Chondrocyte (in vitro differentiated cells): Measurements from ENCODE around the gene TCFL5. TPM values are rescaled to one million over a fixed set of nuclear protein-coding genes. Genes with fewer than 3 reads are reported as not detected.

ENCODE experiments used
- DNase-seq: peaks from one replicate; pipeline ENCODE4 v3.0.0; 2021; ENCODE audit warnings: mixed read lengths, low spot score
- H3K27ac Mint-ChIP-seq: one replicate; pipeline ENCODE4 v1.8.0; 2021; ENCODE audit warnings: mild to moderate bottlenecking, moderate library complexity, mixed read lengths; ENCODE audit not compliant: unreplicated experiment
- H3K27me3 Mint-ChIP-seq: 2 replicates; pipeline ENCODE4 v1.8.0; 2021; ENCODE audit warnings: low read depth, mixed read lengths
- H3K36me3 Mint-ChIP-seq: 2 replicates; pipeline ENCODE4 v1.8.0; 2021; ENCODE audit warnings: low read depth, mixed read lengths
- H3K4me1 Mint-ChIP-seq: 2 replicates; pipeline ENCODE4 v1.8.0; 2021; ENCODE audit warnings: low read depth, mild to moderate bottlenecking, mixed read lengths
- H3K4me3 Mint-ChIP-seq: one replicate; pipeline ENCODE4 v1.8.0; 2021; ENCODE audit warnings: mild to moderate bottlenecking, moderate library complexity, mixed read lengths; ENCODE audit not compliant: unreplicated experiment
- H3K9me3 Mint-ChIP-seq: 2 replicates; pipeline ENCODE4 v1.8.0; 2021; ENCODE audit warnings: low read depth, mixed read lengths
- total RNA-seq: library from RNA; stranded (reverse); gene quantifications from 3 replicates; pipeline ENCODE4 v1.2.1, GENCODE V29; 2021
- TF ChIP-seq, protein P1 (sequence below): fragments of 200-600 bp; sonication (generic); IDR thresholded peaks from 2 replicates; pipeline ENCODE4 v1.5.0; 2021; ENCODE audit warnings: antibody characterized with exemption, mild to moderate bottlenecking, moderate library complexity

Gene TCFL5
- total RNA-seq, 1 donor from 2014 or later, result 12.7 TPM

GRCh38 chr20:62817975-62818591 lies 43.5 kb downstream of the TCFL5 start:
- Mint-ChIP-seq H3K36me3 (no peaks in the 10 kb centered on the region), H3K9me3 (no peaks in the 10 kb centered on the region), H3K4me1 (peaks cover 44% of the 10 kb centered on the region), H3K27ac (no peak overlapping the region), H3K4me3 (peak overlapping the region; percentile 31), H3K27me3 (no peaks in the 10 kb centered on the region)
- DNase-seq, result no peak
- TF ChIP-seq, protein P1, sequence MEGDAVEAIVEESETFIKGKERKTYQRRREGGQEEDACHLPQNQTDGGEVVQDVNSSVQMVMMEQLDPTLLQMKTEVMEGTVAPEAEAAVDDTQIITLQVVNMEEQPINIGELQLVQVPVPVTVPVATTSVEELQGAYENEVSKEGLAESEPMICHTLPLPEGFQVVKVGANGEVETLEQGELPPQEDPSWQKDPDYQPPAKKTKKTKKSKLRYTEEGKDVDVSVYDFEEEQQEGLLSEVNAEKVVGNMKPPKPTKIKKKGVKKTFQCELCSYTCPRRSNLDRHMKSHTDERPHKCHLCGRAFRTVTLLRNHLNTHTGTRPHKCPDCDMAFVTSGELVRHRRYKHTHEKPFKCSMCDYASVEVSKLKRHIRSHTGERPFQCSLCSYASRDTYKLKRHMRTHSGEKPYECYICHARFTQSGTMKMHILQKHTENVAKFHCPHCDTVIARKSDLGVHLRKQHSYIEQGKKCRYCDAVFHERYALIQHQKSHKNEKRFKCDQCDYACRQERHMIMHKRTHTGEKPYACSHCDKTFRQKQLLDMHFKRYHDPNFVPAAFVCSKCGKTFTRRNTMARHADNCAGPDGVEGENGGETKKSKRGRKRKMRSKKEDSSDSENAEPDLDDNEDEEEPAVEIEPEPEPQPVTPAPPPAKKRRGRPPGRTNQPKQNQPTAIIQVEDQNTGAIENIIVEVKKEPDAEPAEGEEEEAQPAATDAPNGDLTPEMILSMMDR, result no peak

GRCh38 chr20:62816884-62817873 lies 44.4 kb downstream of the TCFL5 start, which contains the start of gene COL9A3:
Gene COL9A3 (plus strand): TSS chr20:62817050. CDS start chr20:62817065, 15 bp downstream.
- TF ChIP-seq, protein P1, result no peak
- H3K36me3 Mint-ChIP-seq, result peaks cover 4% of the 10 kb centered on the region
- H3K27me3 Mint-ChIP-seq, result no peaks in the 10 kb centered on the region
- no peak for DNase-seq
- peaks cover 40% of the 10 kb centered on the region for H3K4me1 Mint-ChIP-seq
- H3K4me3 Mint-ChIP-seq, result peak within 1 kb of the TSS; percentile 53
- H3K27ac Mint-ChIP-seq, result no peak within 1 kb of the TSS
- H3K9me3 Mint-ChIP-seq, result no peaks in the 10 kb centered on the region

DNA sequence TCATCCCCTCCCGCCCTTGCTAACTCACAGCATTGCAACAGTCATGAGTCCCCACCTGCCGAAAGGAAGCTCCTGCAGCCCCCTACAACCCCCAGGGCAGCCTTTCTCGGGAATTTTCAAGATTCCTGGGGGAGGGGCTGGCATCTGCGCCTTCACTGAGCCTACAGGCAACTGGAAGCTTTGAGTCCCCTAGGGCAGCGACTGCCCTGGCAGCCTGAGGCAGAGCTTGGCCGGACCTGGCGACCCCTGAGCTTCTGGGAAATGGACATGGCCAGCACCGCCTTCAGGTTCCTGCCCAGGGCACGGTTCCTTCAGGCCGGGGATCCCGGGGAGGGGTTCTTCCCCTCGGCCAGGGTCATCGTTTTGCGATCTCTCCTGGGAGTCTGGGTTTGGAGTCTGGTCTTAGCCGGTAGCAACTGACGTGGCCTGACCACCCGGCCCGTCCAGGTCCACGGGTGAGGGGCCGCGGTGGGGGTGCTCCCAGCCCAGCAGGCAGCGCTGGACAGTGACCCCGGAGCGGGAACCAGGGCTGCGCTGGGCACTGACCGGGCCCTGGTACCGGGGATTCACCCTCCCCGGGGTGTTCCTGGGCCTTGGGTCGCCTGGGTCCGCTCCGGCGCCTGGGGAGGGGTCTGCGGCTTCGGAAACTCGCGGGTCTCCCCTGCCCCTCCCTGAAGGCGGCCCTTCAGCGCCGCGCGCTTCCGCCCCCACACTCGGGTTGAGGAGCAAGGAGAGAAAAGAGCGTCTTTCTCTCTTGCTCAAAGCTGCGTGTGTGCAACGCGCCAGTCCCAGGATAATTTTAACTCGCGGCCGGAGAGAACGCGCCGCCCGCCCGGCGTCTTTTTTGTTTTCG lies 45.4 kb downstream of the TCFL5 start:
- Mint-ChIP-seq H3K9me3 (no peaks in the 10 kb centered on the region), H3K36me3 (peaks cover 7% of the 10 kb centered on the region), H3K27ac (no peak overlapping the region), H3K27me3 (no peaks in the 10 kb centered on the region), H3K4me1 (peaks cover 40% of the 10 kb centered on the region), H3K4me3 (peak overlapping the region; percentile 53)
- no peak for DNase-seq
- TF ChIP-seq, protein P1, result no peak

GRCh38 chr20:62815066-62815991 lies 46.3 kb downstream of the TCFL5 start:
- peaks cover 7% of the 10 kb centered on the region for H3K36me3 Mint-ChIP-seq
- peaks cover 39% of the 10 kb centered on the region for H3K4me1 Mint-ChIP-seq
- peak overlapping the region; percentile 28 for H3K4me3 Mint-ChIP-seq
- TF ChIP-seq, protein P1, result no peak
- no peaks in the 10 kb centered on the region for H3K27me3 Mint-ChIP-seq
- DNase-seq, result no peak
- H3K27ac Mint-ChIP-seq, result peak overlapping the region; percentile 63
- no peaks in the 10 kb centered on the region for H3K9me3 Mint-ChIP-seq
